Endothelial cell of umbilical vein (primary cell): Measurements from ENCODE around the gene SPPL3. TPM values are rescaled to one million over a fixed set of nuclear protein-coding genes. Genes with fewer than 3 reads are reported as not detected.

Source experiments
- BruUV-seq: library from RNA; stranded (reverse); fragments of 400-500 nt; replicated peaks from 2 replicates; lab custom pipeline; 2021; lab: Mats Ljungman, UMichigan
- CTCF ChIA-PET: fragments of 300-600, 350-600 bp; sonication (Branson Sonifier 250); formaldehyde crosslinking; loops from one replicate; lab custom pipeline; 2021; ENCODE audit warnings: antibody characterized with exemption, inconsistent platforms; lab: Charles Lee
- POLR2A ChIA-PET: fragments of 300-600, 350-600 bp; sonication (Branson Sonifier 250); formaldehyde crosslinking; loops from one replicate; lab custom pipeline; 2021; ENCODE audit warnings: antibody characterized with exemption, inconsistent platforms; lab: Charles Lee
- DNase-seq: peaks from one replicate; pipeline ENCODE4 v3.0.0-alpha.2; 2011; ENCODE audit warnings: low read depth, low spot score
- FAIRE-seq: peaks from 2 replicates; lab custom pipeline; 2011; peaks lifted over from hg19 to GRCh38; lab: Jason Lieb, UNC
- H2AFZ ChIP-seq: 2 replicates; pipeline ENCODE4 v1.6.0; 2012; ENCODE audit warnings: low read depth, low read length, control low read depth, inconsistent platforms
- H3K27ac ChIP-seq: 2 replicates; pipeline ENCODE4 v1.5.1; 2011; ENCODE audit warnings: low read depth, mild to moderate bottlenecking, control low read depth, low read length, moderate library complexity; ENCODE audit not compliant: insufficient read depth
- H3K27me3 ChIP-seq, 2 experiments: 2 replicates each; pipeline versions ENCODE4 v1.6.0 to v1.6.1; 2011; ENCODE audit warnings: low read length in 2 of 2, mixed read lengths in 1 of 2; ENCODE audit not compliant: control insufficient read depth in 2 of 2, insufficient read depth in 2 of 2
- H3K36me3 ChIP-seq, 2 experiments: 2 replicates in 1 of 2; 3 replicates in 1 of 2; pipeline ENCODE4 v1.5.1; 2011; ENCODE audit warnings: low read length in 2 of 2, mild to moderate bottlenecking in 1 of 2, moderate library complexity in 1 of 2; ENCODE audit not compliant: control insufficient read depth in 2 of 2, insufficient read depth in 2 of 2; ENCODE audit errors: extremely low read depth in 1 of 2
- H3K4me1 ChIP-seq: 3 replicates; pipeline ENCODE4 v1.5.1; 2011; ENCODE audit warnings: mild to moderate bottlenecking, low read length; ENCODE audit not compliant: control insufficient read depth, insufficient read depth; ENCODE audit errors: extremely low read depth
- H3K4me2 ChIP-seq: 2 replicates; pipeline ENCODE4 v1.6.1; 2011; ENCODE audit warnings: low read length, control low read depth, mixed read lengths; ENCODE audit not compliant: insufficient read depth
- H3K4me3 ChIP-seq, 3 experiments: fragments of 200-600 bp in 1 of 3; sonication (generic), shearing (Covaris generic) in 1 of 3; replicated peaks in 1 of 3; 2 replicates each; pipeline ENCODE4 v1.5.1; 2011 to 2016; ENCODE audit warnings: control low read depth in 3 of 3, low read length in 3 of 3, mild to moderate bottlenecking in 2 of 3, inconsistent platforms in 1 of 3, low read depth in 1 of 3, moderate library complexity in 1 of 3; ENCODE audit not compliant: insufficient read depth in 1 of 3
- H3K79me2 ChIP-seq: 2 replicates; pipeline ENCODE4 v1.6.0; 2012; ENCODE audit warnings: low read length, inconsistent platforms; ENCODE audit not compliant: control insufficient read depth, insufficient read depth
- H3K9ac ChIP-seq: replicated peaks from 2 replicates; pipeline ENCODE3; 2011; ENCODE audit warnings: low read length, control low read depth; ENCODE audit not compliant: insufficient read depth; ENCODE audit errors: extremely low read depth
- H3K9me1 ChIP-seq: replicated peaks from 3 replicates; pipeline ENCODE4 v1.6.0; 2011; ENCODE audit warnings: mild to moderate bottlenecking, low read length; ENCODE audit not compliant: control insufficient read depth, insufficient read depth; ENCODE audit errors: extremely low read depth
- H3K9me3 ChIP-seq: replicated peaks from 2 replicates; pipeline ENCODE4 v1.5.1; 2012; ENCODE audit warnings: low read length, inconsistent platforms; ENCODE audit not compliant: control insufficient read depth, insufficient read depth
- H4K20me1 ChIP-seq: replicated peaks from 2 replicates; pipeline ENCODE3; 2011; ENCODE audit warnings: mild to moderate bottlenecking, low read length; ENCODE audit not compliant: control insufficient read depth, insufficient read depth; ENCODE audit errors: extremely low read depth
- CTCF ChIP-seq, 2 donors: IDR thresholded peaks; 1 replicate in 1 of 2; 2 replicates in 1 of 2; pipeline ENCODE4 v1.5.1; 2011; ENCODE audit warnings: low read length in 2 of 2, mild to moderate bottlenecking in 2 of 2, moderate library complexity in 2 of 2, control low read depth in 1 of 2, inconsistent platforms in 1 of 2, low read depth in 1 of 2; ENCODE audit not compliant: insufficient read depth in 1 of 2; ENCODE audit errors: extremely low read depth in 1 of 2
- EZH2 ChIP-seq: IDR thresholded peaks from 2 replicates; pipeline ENCODE4 v1.6.1; 2012; ENCODE audit warnings: borderline replicate concordance, low read depth, mild to moderate bottlenecking, moderate library complexity, low read length, inconsistent platforms; ENCODE audit not compliant: severe bottlenecking
- FOS ChIP-seq: IDR thresholded peaks from 2 replicates; pipeline ENCODE4 v1.6.1; 2011; ENCODE audit warnings: mild to moderate bottlenecking, low read length, moderate library complexity, borderline replicate concordance; ENCODE audit not compliant: insufficient read depth
- GATA2 ChIP-seq: IDR thresholded peaks from 2 replicates; pipeline ENCODE4 v1.7.0; 2011; ENCODE audit warnings: low read depth, mild to moderate bottlenecking, moderate library complexity, mixed read lengths, low read length; ENCODE audit not compliant: insufficient read length, insufficient read depth
- JUN ChIP-seq: IDR thresholded peaks from 2 replicates; pipeline ENCODE4 v1.6.1; 2011; ENCODE audit warnings: borderline replicate concordance, low read depth; ENCODE audit not compliant: insufficient read length, insufficient read depth
- MAX ChIP-seq: IDR thresholded peaks from 2 replicates; pipeline ENCODE4 v1.6.1; 2011; ENCODE audit not compliant: insufficient read depth, insufficient read length
- MYC ChIP-seq: IDR thresholded peaks from one replicate; pipeline ENCODE4 v1.6.1; 2011; ENCODE audit warnings: mild to moderate bottlenecking, low read depth, low read length
- POLR2A ChIP-seq: IDR thresholded peaks from 2 replicates; pipeline ENCODE4 v1.6.1; 2012; ENCODE audit warnings: low read depth, mild to moderate bottlenecking, control low read depth, low read length
- POLR2AphosphoS5 ChIP-seq: IDR thresholded peaks from 2 replicates; pipeline ENCODE4 v1.6.1; 2012; ENCODE audit warnings: low read depth, mild to moderate bottlenecking, control low read depth, low read length, moderate library complexity; ENCODE audit not compliant: insufficient read depth
- dilution Hi-C: fragments of 300-500 bp; cut with MboI; formaldehyde crosslinking; loops from one replicate; pipeline ENCODE4 v1.15.0; 2019; ENCODE audit warnings: low sequenced_read_pairs; ENCODE audit not compliant: extremely low pct_ligation_motif_present
- intact Hi-C: fragments of 100-400 bp; cut with micrococcal nuclease; formaldehyde crosslinking; loops from one replicate; pipeline ENCODE4 v1.10.0; 2022
- polyA plus RNA-seq, 4 experiments: library from polyadenylated mRNA; depleted of rRNA in 3 of 4; stranded (reverse) in 3 of 4; unstranded in 1 of 4; fragments of >200 nt; gene quantifications; 2 replicates each; pipeline versions ENCODE4 v1.2.1 to v1.2.3, GENCODE V29; 2011 to 2012; ENCODE audit warnings: missing spikeins in 1 of 4
- total RNA-seq: library from RNA; stranded (reverse); gene quantifications from 2 replicates; pipeline ENCODE4 v1.2.3, GENCODE V29; 2021

Gene SPPL3
- total and polyA plus RNA-seq, 2 donors (not counting 3 experiments of a cell fraction or from before 2014, with no cell fraction given), result 30.6 to 53.0 TPM

GRCh38 chr12:120719496-120720233 lies 184.5 kb downstream of the SPPL3 start:
- peaks cover under 1% of the 10 kb centered on the region for H3K79me2 ChIP-seq
- H3K9me1 ChIP-seq, result no peaks in the 10 kb centered on the region
- POLR2A ChIA-PET, result interaction anchor here (0.6 kb wide), 1 partner anchor 294 kb away, joined by 6 read pairs; no protein-coding TSS in a partner anchor
- TF ChIP-seq POLR2A, result no peak
- H2AFZ ChIP-seq, result no peak overlapping the region
- no peak overlapping the region for H3K9ac ChIP-seq
- peaks cover 26 to 51% of the 10 kb centered on the region in 2 experiments for H3K36me3 ChIP-seq
- BruUV-seq, result no TSS peak
- H4K20me1 ChIP-seq, result no peaks in the 10 kb centered on the region
- H3K4me3 ChIP-seq, result no peak overlapping the region
- FAIRE-seq, result no peak
- H3K4me2 ChIP-seq, result no peak overlapping the region
- no peak overlapping the region for H3K27ac ChIP-seq
- intact Hi-C loops (no loop called here), dilution Hi-C loops (no loop called here)
- no peak for DNase-seq
- no peaks in the 10 kb centered on the region for H3K27me3 ChIP-seq
- no peaks in the 10 kb centered on the region for H3K4me1 ChIP-seq
- no peaks in the 10 kb centered on the region for H3K9me3 ChIP-seq
- CTCF ChIA-PET, result interaction anchor here (1.2 to 1.6 kb wide), 3 partner anchors 70 to 252 kb away, joined by 4 to 6 read pairs (median 5); no protein-coding TSS in a partner anchor

- dilution Hi-C loops (no loop called here), intact Hi-C loops (no loop called here)
- H3K9ac ChIP-seq, result no peak overlapping the region
- H3K4me1 ChIP-seq, result no peaks in the 10 kb centered on the region
- FAIRE-seq, result no peak
- CTCF ChIA-PET, result no interaction called here
- H3K4me2 ChIP-seq, result no peak overlapping the region
- no peak overlapping the region for H3K27ac ChIP-seq
- H3K4me3 ChIP-seq, result no peak overlapping the region
- POLR2A ChIA-PET, result no interaction called here
- BruUV-seq, result no TSS peak
- H3K9me1 ChIP-seq, result no peaks in the 10 kb centered on the region
- peaks cover 30 to 51% of the 10 kb centered on the region in 2 experiments for H3K36me3 ChIP-seq
- H4K20me1 ChIP-seq, result no peaks in the 10 kb centered on the region
- no peaks in the 10 kb centered on the region for H3K27me3 ChIP-seq
- no peak for TF ChIP-seq EZH2
- no peak for TF ChIP-seq POLR2AphosphoS5
- TF ChIP-seq MAX, result no peak
- no peak for TF ChIP-seq CTCF (IDR thresholded peaks at IDR 0.05; ENCODE audit: extremely low read depth in 1 of 2, insufficient read depth in 1 of 2, low read depth in 1 of 2, low read length in 2 of 2)
- TF ChIP-seq GATA2, result no peak
- TF ChIP-seq POLR2A, result no peak
- TF ChIP-seq JUN, result no peak
- TF ChIP-seq MYC, result no peak
- no peak for TF ChIP-seq FOS
- H3K9me3 ChIP-seq, result no peaks in the 10 kb centered on the region
- no peak overlapping the region for H2AFZ ChIP-seq
- DNase-seq, result no peak
- H3K79me2 ChIP-seq, result peaks cover 2% of the 10 kb centered on the region
Observed at GRCh38 chr12:120719072-120719471, 185.1 kb downstream of the SPPL3 start.
